K562 (cell line): ENCODE measurements around the gene ANP32B. TPM values are rescaled to one million over a fixed set of nuclear protein-coding genes. Genes with fewer than 3 reads are reported as not detected.
A peak's percentile ranks its signal among the peaks of the same experiment; 100 is the strongest.

Experiments used
- ARID1B ChIP-seq: fragments of 450-650 bp; IDR thresholded peaks from 2 replicates; pipeline ENCODE4 v1.6.1; 2016; ENCODE audit warnings: antibody characterized with exemption, mild to moderate bottlenecking, inconsistent platforms
- BRD4 ChIP-seq: fragments of 200-600 bp; sonication (generic); IDR thresholded peaks from 2 replicates; pipeline ENCODE4 v1.6.1; 2017; ENCODE audit warnings: inconsistent platforms
- CHD2 ChIP-seq: IDR thresholded peaks from 2 replicates; pipeline ENCODE4 v1.6.1; 2011; ENCODE audit warnings: low read depth, low read length
- CREB1 ChIP-seq, 2 experiments: sonication (generic) in 1 of 2; formaldehyde crosslinking in 1 of 2; IDR thresholded peaks; 2 replicates each; pipeline versions ENCODE4 v1.6.1 to v1.8.0; 2012 to 2022; ENCODE audit warnings: inconsistent platforms in 1 of 2, mild to moderate bottlenecking in 1 of 2, missing genetic modification reagents in 1 of 2, moderate library complexity in 1 of 2
- CUX1 ChIP-seq: fragments of 200-800 bp; sonication (Bioruptor generic); IDR thresholded peaks from 2 replicates; pipeline ENCODE4 v1.6.1; 2016; ENCODE audit warnings: missing genetic modification characterization, missing compliant biosample characterization
- EZH2 ChIP-seq: IDR thresholded peaks from 2 replicates; pipeline ENCODE4 v1.6.1; 2012; ENCODE audit warnings: low read depth, mild to moderate bottlenecking, inconsistent platforms, low read length, borderline replicate concordance
- FOXK1 ChIP-seq: sonication (generic); formaldehyde crosslinking; IDR thresholded peaks from 2 replicates; pipeline ENCODE4 v1.8.0; 2022; ENCODE audit warnings: missing genetic modification reagents, mild to moderate bottlenecking, borderline replicate concordance
- PHF21A ChIP-seq: fragments of 450-650 bp; IDR thresholded peaks from 2 replicates; pipeline ENCODE4 v1.6.1; 2017; ENCODE audit warnings: low read depth, borderline replicate concordance
- RAD21 ChIP-seq, 2 experiments: fragments of 250-450 bp in 1 of 2; fragments of 450-650 bp in 1 of 2; sonication (Bioruptor Pico) in 1 of 2; formaldehyde crosslinking in 1 of 2; IDR thresholded peaks in 1 of 2; conservative IDR thresholded peaks in 1 of 2; 2 replicates each; pipeline versions ENCODE4 v1.4.0 to v1.8.0; 2020 to 2022; ENCODE audit warnings: mild to moderate bottlenecking in 2 of 2, moderate library complexity in 1 of 2
- RUNX1 ChIP-seq: sonication (generic); IDR thresholded peaks from 2 replicates; pipeline ENCODE4 v1.6.1; 2016; ENCODE audit warnings: antibody characterized with exemption, low read depth
- STAG1 ChIP-seq: sonication (generic); formaldehyde crosslinking; IDR thresholded peaks from 2 replicates; pipeline ENCODE4 v1.5.0; 2020; ENCODE audit warnings: missing genetic modification reagents, borderline replicate concordance
- TAF9B ChIP-seq: fragments of 450-650 bp; IDR thresholded peaks from 2 replicates; pipeline ENCODE4 v1.6.1; 2018; ENCODE audit warnings: mild to moderate bottlenecking; ENCODE audit not compliant: partially characterized antibody
- ZBTB12 ChIP-seq: fragments of 250-450 bp; sonication (Bioruptor Pico); IDR thresholded peaks from 2 replicates; pipeline ENCODE4 v1.4.0; 2020
- ZNF124 ChIP-seq: sonication (generic); formaldehyde crosslinking; IDR thresholded peaks from 2 replicates; pipeline ENCODE4 v1.8.1; 2022; ENCODE audit warnings: missing genetic modification reagents
- ZNF217 ChIP-seq: sonication (generic); formaldehyde crosslinking; IDR thresholded peaks from 2 replicates; pipeline ENCODE4 v1.8.0; 2022; ENCODE audit warnings: mild to moderate bottlenecking, missing genetic modification reagents
- ZNF232 ChIP-seq: sonication (generic); formaldehyde crosslinking; IDR thresholded peaks from 2 replicates; pipeline ENCODE4 v1.8.0; 2022; ENCODE audit warnings: mild to moderate bottlenecking, missing genetic modification reagents
- polyA plus RNA-seq, 8 experiments: library from polyadenylated mRNA; depleted of rRNA in 4 of 8; stranded (reverse) in 5 of 8; unstranded in 3 of 8; fragments of >200 nt; fragmentation: Nextera tagmentation in 2 of 8; fragmentation: Illumina TruSeq in 1 of 8; extraction: Ambion mirVana in 2 of 8; extraction: Trizol in 1 of 8; gene quantifications; 2 replicates each; pipeline versions ENCODE4 v1.2.1 to v1.2.3, GENCODE V29; 2011 to 2014; ENCODE audit warnings: inconsistent platforms in 1 of 8, missing spikeins in 1 of 8
- total RNA-seq, 7 experiments: library from RNA; depleted of rRNA in 6 of 7; stranded (reverse); fragments of >200 nt in 6 of 7; fragmentation: Illumina TruSeq in 2 of 7; extraction: Trizol in 2 of 7; gene quantifications; 2 replicates each; pipeline versions ENCODE4 v1.2.1 to v1.2.3, GENCODE V29; 2011 to 2021; ENCODE audit warnings: low replicate concordance in 1 of 7
- TF ChIP-seq, protein P1 (sequence below): sonication (generic); formaldehyde crosslinking; IDR thresholded peaks from 2 replicates; pipeline ENCODE4 v1.8.1; 2023; ENCODE audit warnings: mild to moderate bottlenecking, missing genetic modification reagents

Gene ANP32B
- total and polyA plus RNA-seq, 9 of the 15 experiments (the other 6 are each of a cell fraction or from before 2014, with no cell fraction given) = 68.9 to 815 (median 141) TPM

GRCh38 chr9:97938081-97938644 is 45.0 kb upstream of the ANP32B start, which contains the start of gene HEMGN (continued):
- TF ChIP-seq ZBTB12 (CRISPR knock-in tag) (no peak), EZH2 (no peak), ZNF124 (CRISPR knock-in tag) (no peak), TAF9B (peak; percentile 58), RUNX1 (0 out of 2 replicates have a peak, but pooled peaks have one; percentile 71), ARID1B (peak; percentile 97), ZNF217 (no peak), RAD21 (CRISPR knock-in tag; conservative IDR thresholded peaks at IDR 0.05 in 1 of 2, IDR thresholded peaks at IDR 0.05 in 1 of 2) (no peak), STAG1 (CRISPR knock-in tag) (no peak), BRD4 (no peak), CHD2 (no peak), FOXK1 (no peak), PHF21A (no peak), CREB1 (IDR thresholded peaks at IDR 0.05) (peak; percentile 69), CREB1 (CRISPR knock-in tag; IDR thresholded peaks at IDR 0.05) (no peak), ZNF232 (no peak), CUX1 (CRISPR knock-in tag) (no peak)
- TF ChIP-seq, protein P1, sequence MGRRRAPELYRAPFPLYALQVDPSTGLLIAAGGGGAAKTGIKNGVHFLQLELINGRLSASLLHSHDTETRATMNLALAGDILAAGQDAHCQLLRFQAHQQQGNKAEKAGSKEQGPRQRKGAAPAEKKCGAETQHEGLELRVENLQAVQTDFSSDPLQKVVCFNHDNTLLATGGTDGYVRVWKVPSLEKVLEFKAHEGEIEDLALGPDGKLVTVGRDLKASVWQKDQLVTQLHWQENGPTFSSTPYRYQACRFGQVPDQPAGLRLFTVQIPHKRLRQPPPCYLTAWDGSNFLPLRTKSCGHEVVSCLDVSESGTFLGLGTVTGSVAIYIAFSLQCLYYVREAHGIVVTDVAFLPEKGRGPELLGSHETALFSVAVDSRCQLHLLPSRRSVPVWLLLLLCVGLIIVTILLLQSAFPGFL (CRISPR knock-in tag) = no peak
